Liver (tissue), 9 donors: Measurements from ENCODE around the gene IFT74. TPM values are rescaled to one million over a fixed set of nuclear protein-coding genes. Genes with fewer than 3 reads are reported as not detected.

Experiments
- DNase-seq: peaks from one replicate; pipeline ENCODE4 v3.0.0-alpha.2; 2017; ENCODE audit warnings: low spot score
- H3K27ac ChIP-seq, 2 donors: one replicate each; pipeline ENCODE4 v1.7.0; 2013; ENCODE audit warnings: inconsistent platforms in 2 of 2, low read length in 2 of 2, control low read depth in 1 of 2, low read depth in 1 of 2, mild to moderate bottlenecking in 1 of 2
- H3K27me3 ChIP-seq, 4 donors: one replicate each; pipeline versions ENCODE4 v1.6.1 to v1.7.0; 2013; ENCODE audit warnings: low read length in 3 of 4, inconsistent platforms in 1 of 4, mild to moderate bottlenecking in 1 of 4, moderate library complexity in 1 of 4; ENCODE audit not compliant: control insufficient read depth in 4 of 4, insufficient read depth in 4 of 4
- H3K36me3 ChIP-seq, 4 donors: one replicate each; pipeline versions ENCODE4 v1.6.1 to v1.7.0; 2013; ENCODE audit warnings: low read length in 3 of 4, mild to moderate bottlenecking in 3 of 4, low read depth in 1 of 4, moderate library complexity in 1 of 4; ENCODE audit not compliant: control insufficient read depth in 4 of 4, insufficient read depth in 3 of 4
- H3K4me1 ChIP-seq, 4 donors: one replicate each; pipeline versions ENCODE4 v1.6.1 to v1.7.0; 2013; ENCODE audit warnings: low read length in 3 of 4, mild to moderate bottlenecking in 3 of 4, moderate library complexity in 1 of 4; ENCODE audit not compliant: control insufficient read depth in 4 of 4, insufficient read depth in 4 of 4
- H3K4me3 ChIP-seq, 3 donors: one replicate each; pipeline versions ENCODE4 v1.6.1 to v1.7.0; 2013; ENCODE audit warnings: low read length in 3 of 3, control low read depth in 1 of 3, low read depth in 1 of 3, mild to moderate bottlenecking in 1 of 3
- H3K9ac ChIP-seq, 2 donors: one replicate each; pipeline ENCODE4 v1.7.0; 2013; ENCODE audit warnings: low read length in 2 of 2, mild to moderate bottlenecking in 2 of 2, moderate library complexity in 2 of 2, control low read depth in 1 of 2, low read depth in 1 of 2
- H3K9me3 ChIP-seq, 4 donors: one replicate each; pipeline versions ENCODE4 v1.6.1 to v1.7.0; 2013; ENCODE audit warnings: low read length in 3 of 4; ENCODE audit not compliant: control insufficient read depth in 4 of 4
- FOXA1 ChIP-seq: IDR thresholded peaks from 2 replicates; pipeline ENCODE4 v1.6.1; 2016; ENCODE audit warnings: antibody characterized with exemption
- GABPA ChIP-seq, 2 donors: IDR thresholded peaks in 1 of 2; conservative IDR thresholded peaks in 1 of 2; 2 replicates each; pipeline ENCODE4 v1.6.1; 2016; ENCODE audit warnings: antibody characterized with exemption in 2 of 2, mild to moderate bottlenecking in 1 of 2, moderate library complexity in 1 of 2
- HNF4A ChIP-seq, 2 donors: conservative IDR thresholded peaks; 2 replicates each; pipeline ENCODE4 v1.6.1; 2016; ENCODE audit warnings: antibody characterized with exemption in 2 of 2, mild to moderate bottlenecking in 2 of 2
- HNF4G ChIP-seq: IDR thresholded peaks from 2 replicates; pipeline ENCODE4 v1.6.1; 2016; ENCODE audit warnings: antibody characterized with exemption
- JUND ChIP-seq, 2 donors: IDR thresholded peaks; 2 replicates each; pipeline ENCODE4 v1.6.1; 2016; ENCODE audit warnings: antibody characterized with exemption in 2 of 2
- NR2F2 ChIP-seq: IDR thresholded peaks from 2 replicates; pipeline ENCODE4 v1.6.1; 2016; ENCODE audit warnings: antibody characterized with exemption
- RAD21 ChIP-seq, 2 donors: IDR thresholded peaks; 2 replicates each; pipeline ENCODE4 v1.6.1; 2016; ENCODE audit warnings: antibody characterized with exemption in 2 of 2, mild to moderate bottlenecking in 2 of 2
- RXRA ChIP-seq, 2 donors: IDR thresholded peaks; 2 replicates each; pipeline ENCODE4 v1.6.1; 2017 to 2018; ENCODE audit warnings: antibody characterized with exemption in 2 of 2, mild to moderate bottlenecking in 1 of 2
- SP1 ChIP-seq: IDR thresholded peaks from 2 replicates; pipeline ENCODE4 v1.6.1; 2018; ENCODE audit warnings: antibody characterized with exemption, mild to moderate bottlenecking
- TAF1 ChIP-seq: conservative IDR thresholded peaks from 2 replicates; pipeline ENCODE4 v1.6.1; 2016; ENCODE audit warnings: antibody characterized with exemption, mild to moderate bottlenecking
- YY1 ChIP-seq: IDR thresholded peaks from 2 replicates; pipeline ENCODE4 v1.6.1; 2016; ENCODE audit warnings: antibody characterized with exemption, mild to moderate bottlenecking
- WGBS: extraction: QIAGEN DNeasy Blood & Tissue Kit; methylation state at CpG from one replicate; pipeline ENCODE4 v1.1.7; 2013; 5-methylcytosine and 5-hydroxymethylcytosine counted together
- polyA plus RNA-seq, 2 donors: library from polyadenylated mRNA; stranded (reverse) in 1 of 2; unstranded in 1 of 2; fragments of 200-250 nt in 1 of 2; fragments of >200 nt in 1 of 2; fragmentation: Nextera tagmentation in 1 of 2; extraction: Ambion mirVana in 1 of 2; gene quantifications; one replicate each; pipeline versions ENCODE4 v1.2.1 to v1.2.3, GENCODE V29; 2013 to 2015
- total RNA-seq, 2 donors: library from RNA; depleted of rRNA; stranded (reverse); fragments of >200 nt; gene quantifications; one replicate each; pipeline ENCODE4 v1.2.3, GENCODE V29; 2014
- TF ChIP-seq, protein P1 (sequence below): IDR thresholded peaks from 2 replicates; pipeline ENCODE4 v1.6.1; 2016; ENCODE audit warnings: antibody characterized with exemption, mild to moderate bottlenecking
- TF ChIP-seq, protein P2 (sequence below): fragments of 150-350 bp; IDR thresholded peaks from 2 replicates; pipeline ENCODE4 v1.5.1; 2017; ENCODE audit warnings: improper control_type of control experiment, low read depth, low read length; ENCODE audit not compliant: missing input control
- TF ChIP-seq, protein P3 (sequence below): IDR thresholded peaks from 2 replicates; pipeline ENCODE4 v1.6.1; 2016; ENCODE audit warnings: antibody characterized with exemption
- TF ChIP-seq, protein P4 (sequence below): IDR thresholded peaks from 2 replicates; pipeline ENCODE4 v1.6.1; 2016; ENCODE audit warnings: antibody characterized with exemption
- donor health status: healthy.
- donor health status: healthy.
- donor health status: healthy.
- donor health status: healthy.
- donor health status: healthy.

Gene IFT74
- total and polyA plus RNA-seq, 4 donors = 4.9 to 10.5 (median 7.4) TPM

DNA sequence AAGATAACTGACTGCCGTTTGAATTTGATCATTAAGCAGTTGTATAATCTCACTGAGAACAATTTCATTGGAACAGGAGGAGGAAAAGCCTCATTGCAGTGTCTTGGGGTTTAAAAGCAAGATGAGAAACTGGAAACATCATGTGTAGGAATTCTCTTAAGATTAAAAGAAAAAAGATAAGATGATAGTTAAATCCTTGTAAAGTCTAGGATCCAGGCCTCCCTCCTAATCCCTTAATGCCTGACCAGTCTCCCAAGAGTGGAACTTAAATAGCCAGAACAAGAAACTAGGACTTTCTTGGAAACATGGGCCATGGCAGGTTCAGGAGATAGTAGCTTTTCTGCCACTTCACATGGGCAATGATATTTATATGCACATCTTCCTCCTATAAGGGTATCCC, 86.3 kb downstream of the IFT74 start:
- H3K4me3 ChIP-seq = no peak overlapping the region
- H3K4me1 ChIP-seq = peaks cover 0 to 4% (median 0%) of the 10 kb centered on the region in 4 donors
- H3K9ac ChIP-seq = no peak overlapping the region
- no peaks in the 10 kb centered on the region for H3K27me3 ChIP-seq
- whole genome bisulfite sequencing = 82% methylated on average over 1 of the region's 1 CpG
- no peak overlapping the region for H3K27ac ChIP-seq
- no peaks in the 10 kb centered on the region for H3K9me3 ChIP-seq
- TF ChIP-seq HNF4A (conservative IDR thresholded peaks at IDR 0.05) (no peak), NR2F2 (no peak), RXRA (IDR thresholded peaks at IDR 0.05) (no peak), FOXA1 (no peak), SP1 (no peak), YY1 (no peak), HNF4G (no peak)
- TF ChIP-seq, protein P1, sequence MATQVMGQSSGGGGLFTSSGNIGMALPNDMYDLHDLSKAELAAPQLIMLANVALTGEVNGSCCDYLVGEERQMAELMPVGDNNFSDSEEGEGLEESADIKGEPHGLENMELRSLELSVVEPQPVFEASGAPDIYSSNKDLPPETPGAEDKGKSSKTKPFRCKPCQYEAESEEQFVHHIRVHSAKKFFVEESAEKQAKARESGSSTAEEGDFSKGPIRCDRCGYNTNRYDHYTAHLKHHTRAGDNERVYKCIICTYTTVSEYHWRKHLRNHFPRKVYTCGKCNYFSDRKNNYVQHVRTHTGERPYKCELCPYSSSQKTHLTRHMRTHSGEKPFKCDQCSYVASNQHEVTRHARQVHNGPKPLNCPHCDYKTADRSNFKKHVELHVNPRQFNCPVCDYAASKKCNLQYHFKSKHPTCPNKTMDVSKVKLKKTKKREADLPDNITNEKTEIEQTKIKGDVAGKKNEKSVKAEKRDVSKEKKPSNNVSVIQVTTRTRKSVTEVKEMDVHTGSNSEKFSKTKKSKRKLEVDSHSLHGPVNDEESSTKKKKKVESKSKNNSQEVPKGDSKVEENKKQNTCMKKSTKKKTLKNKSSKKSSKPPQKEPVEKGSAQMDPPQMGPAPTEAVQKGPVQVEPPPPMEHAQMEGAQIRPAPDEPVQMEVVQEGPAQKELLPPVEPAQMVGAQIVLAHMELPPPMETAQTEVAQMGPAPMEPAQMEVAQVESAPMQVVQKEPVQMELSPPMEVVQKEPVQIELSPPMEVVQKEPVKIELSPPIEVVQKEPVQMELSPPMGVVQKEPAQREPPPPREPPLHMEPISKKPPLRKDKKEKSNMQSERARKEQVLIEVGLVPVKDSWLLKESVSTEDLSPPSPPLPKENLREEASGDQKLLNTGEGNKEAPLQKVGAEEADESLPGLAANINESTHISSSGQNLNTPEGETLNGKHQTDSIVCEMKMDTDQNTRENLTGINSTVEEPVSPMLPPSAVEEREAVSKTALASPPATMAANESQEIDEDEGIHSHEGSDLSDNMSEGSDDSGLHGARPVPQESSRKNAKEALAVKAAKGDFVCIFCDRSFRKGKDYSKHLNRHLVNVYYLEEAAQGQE = no peak
- no peak for DNase-seq
- H3K36me3 ChIP-seq = peaks cover 0 to 3% (median 1%) of the 10 kb centered on the region in 4 donors

DNA sequence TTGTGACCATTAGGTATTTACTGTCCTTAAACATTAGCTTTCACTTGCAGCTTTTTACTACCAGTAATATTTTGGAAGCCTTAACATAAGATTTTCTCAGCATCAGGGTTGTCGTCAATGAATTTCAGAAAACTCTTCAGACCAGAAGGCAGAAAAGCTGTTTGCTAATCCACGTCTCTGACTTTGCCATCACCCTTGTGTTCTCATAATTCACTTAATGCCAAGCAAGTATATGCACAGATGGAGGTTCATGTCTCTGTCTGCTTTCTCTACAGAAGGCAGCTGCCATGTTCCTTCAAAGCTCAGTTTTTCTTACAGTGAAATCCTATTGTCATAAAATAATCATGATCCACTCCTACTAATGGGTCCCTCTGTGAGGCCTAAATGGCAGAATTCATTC, 87.0 kb downstream of the IFT74 start:
- no peaks in the 10 kb centered on the region for H3K9me3 ChIP-seq
- H3K27ac ChIP-seq = no peak overlapping the region
- 98% methylated on average over 2 of the region's 2 CpGs for WGBS
- DNase-seq = no peak
- TF ChIP-seq TAF1 = no peak
- no peak for TF ChIP-seq JUND (IDR thresholded peaks at IDR 0.05)
- TF ChIP-seq RXRA (IDR thresholded peaks at IDR 0.05) = no peak
- TF ChIP-seq GABPA (IDR thresholded peaks at IDR 0.05 in 1 of 2, conservative IDR thresholded peaks at IDR 0.05 in 1 of 2) = no peak
- no peak for TF ChIP-seq RAD21 (IDR thresholded peaks at IDR 0.05)
- TF ChIP-seq, protein P2, sequence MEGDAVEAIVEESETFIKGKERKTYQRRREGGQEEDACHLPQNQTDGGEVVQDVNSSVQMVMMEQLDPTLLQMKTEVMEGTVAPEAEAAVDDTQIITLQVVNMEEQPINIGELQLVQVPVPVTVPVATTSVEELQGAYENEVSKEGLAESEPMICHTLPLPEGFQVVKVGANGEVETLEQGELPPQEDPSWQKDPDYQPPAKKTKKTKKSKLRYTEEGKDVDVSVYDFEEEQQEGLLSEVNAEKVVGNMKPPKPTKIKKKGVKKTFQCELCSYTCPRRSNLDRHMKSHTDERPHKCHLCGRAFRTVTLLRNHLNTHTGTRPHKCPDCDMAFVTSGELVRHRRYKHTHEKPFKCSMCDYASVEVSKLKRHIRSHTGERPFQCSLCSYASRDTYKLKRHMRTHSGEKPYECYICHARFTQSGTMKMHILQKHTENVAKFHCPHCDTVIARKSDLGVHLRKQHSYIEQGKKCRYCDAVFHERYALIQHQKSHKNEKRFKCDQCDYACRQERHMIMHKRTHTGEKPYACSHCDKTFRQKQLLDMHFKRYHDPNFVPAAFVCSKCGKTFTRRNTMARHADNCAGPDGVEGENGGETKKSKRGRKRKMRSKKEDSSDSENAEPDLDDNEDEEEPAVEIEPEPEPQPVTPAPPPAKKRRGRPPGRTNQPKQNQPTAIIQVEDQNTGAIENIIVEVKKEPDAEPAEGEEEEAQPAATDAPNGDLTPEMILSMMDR = no peak
- H3K4me3 ChIP-seq = no peak overlapping the region
- no peaks in the 10 kb centered on the region for H3K4me1 ChIP-seq
- peaks cover 0 to 4% (median 1%) of the 10 kb centered on the region in 4 donors for H3K36me3 ChIP-seq
- H3K27me3 ChIP-seq = no peaks in the 10 kb centered on the region
- no peak overlapping the region for H3K9ac ChIP-seq

DNA sequence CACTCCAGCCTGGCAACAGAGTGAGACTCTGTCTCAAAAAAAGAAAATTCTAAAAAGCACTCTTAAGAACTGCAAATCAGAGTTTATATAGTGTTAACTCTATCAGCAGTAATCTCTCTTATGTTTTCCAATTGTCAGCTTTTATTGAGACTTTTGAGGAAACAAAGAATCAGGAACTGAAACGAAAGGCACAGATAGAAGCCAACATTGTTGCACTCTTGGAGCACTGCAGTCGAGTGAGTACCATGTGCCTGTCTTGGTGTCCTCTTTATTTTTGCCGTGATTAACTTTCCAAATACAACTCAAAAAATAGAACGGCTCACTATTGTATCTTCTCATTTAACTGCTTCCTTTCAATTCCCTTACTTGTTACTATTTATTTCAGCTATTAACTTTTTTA, 90.9 kb downstream of the IFT74 start:
- Histone ChIP-seq H3K27me3 (no peaks in the 10 kb centered on the region), H3K9ac (no peak overlapping the region), H3K27ac (no peak overlapping the region), H3K4me3 (no peak overlapping the region), H3K36me3 (peaks cover 0 to 12% (median 3%) of the 10 kb centered on the region in 4 donors), H3K4me1 (no peaks in the 10 kb centered on the region), H3K9me3 (no peaks in the 10 kb centered on the region)
- DNase-seq = no peak
- 81% methylated on average over 4 of the region's 4 CpGs for WGBS
- no peak for TF ChIP-seq GABPA (IDR thresholded peaks at IDR 0.05 in 1 of 2, conservative IDR thresholded peaks at IDR 0.05 in 1 of 2)
- TF ChIP-seq, protein P3, sequence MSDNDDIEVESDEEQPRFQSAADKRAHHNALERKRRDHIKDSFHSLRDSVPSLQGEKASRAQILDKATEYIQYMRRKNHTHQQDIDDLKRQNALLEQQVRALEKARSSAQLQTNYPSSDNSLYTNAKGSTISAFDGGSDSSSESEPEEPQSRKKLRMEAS = no peak
- TF ChIP-seq, protein P4, sequence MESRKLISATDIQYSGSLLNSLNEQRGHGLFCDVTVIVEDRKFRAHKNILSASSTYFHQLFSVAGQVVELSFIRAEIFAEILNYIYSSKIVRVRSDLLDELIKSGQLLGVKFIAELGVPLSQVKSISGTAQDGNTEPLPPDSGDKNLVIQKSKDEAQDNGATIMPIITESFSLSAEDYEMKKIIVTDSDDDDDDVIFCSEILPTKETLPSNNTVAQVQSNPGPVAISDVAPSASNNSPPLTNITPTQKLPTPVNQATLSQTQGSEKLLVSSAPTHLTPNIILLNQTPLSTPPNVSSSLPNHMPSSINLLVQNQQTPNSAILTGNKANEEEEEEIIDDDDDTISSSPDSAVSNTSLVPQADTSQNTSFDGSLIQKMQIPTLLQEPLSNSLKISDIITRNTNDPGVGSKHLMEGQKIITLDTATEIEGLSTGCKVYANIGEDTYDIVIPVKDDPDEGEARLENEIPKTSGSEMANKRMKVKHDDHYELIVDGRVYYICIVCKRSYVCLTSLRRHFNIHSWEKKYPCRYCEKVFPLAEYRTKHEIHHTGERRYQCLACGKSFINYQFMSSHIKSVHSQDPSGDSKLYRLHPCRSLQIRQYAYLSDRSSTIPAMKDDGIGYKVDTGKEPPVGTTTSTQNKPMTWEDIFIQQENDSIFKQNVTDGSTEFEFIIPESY = no peak
- TF ChIP-seq, protein P2 = no peak
- TF ChIP-seq, protein P1 = no peak
